DND-41 (cell line): ENCODE results near the gene SPARCL1.

Source experiments
- ATAC-seq: fragments of 200-7000 bp; cut with Tn5 transposase; 3 replicates; pipeline ENCODE4 v1.9.1; 2021; ENCODE audit warnings: low read depth; ENCODE audit not compliant: insufficient read depth
- DNase-seq: peaks from one replicate; pipeline ENCODE4 v3.0.0-alpha.2; 2020
- H2AFZ ChIP-seq: 2 replicates; pipeline ENCODE4 v1.6.0; 2012; ENCODE audit warnings: low read depth, low read length
- H3K27ac ChIP-seq: 2 replicates; pipeline ENCODE4 v1.5.1; 2012; ENCODE audit warnings: low read length, inconsistent platforms
- H3K27me3 ChIP-seq: fragments of 200-600 bp; sonication (generic); 2 replicates; pipeline ENCODE4 v1.6.0; 2012; ENCODE audit warnings: low read length, mild to moderate bottlenecking, inconsistent platforms; ENCODE audit not compliant: insufficient read depth, poor library complexity
- H3K36me3 ChIP-seq: 2 replicates; pipeline ENCODE4 v1.5.1; 2012; ENCODE audit warnings: low read length, inconsistent platforms; ENCODE audit not compliant: insufficient read depth
- H3K4me1 ChIP-seq: 2 replicates; pipeline ENCODE4 v1.5.1; 2012; ENCODE audit warnings: mild to moderate bottlenecking, low read length; ENCODE audit not compliant: insufficient read depth
- H3K4me2 ChIP-seq: 2 replicates; pipeline ENCODE4 v1.6.0; 2012; ENCODE audit warnings: mild to moderate bottlenecking, moderate library complexity, low read length, inconsistent platforms; ENCODE audit not compliant: insufficient read depth
- H3K4me3 ChIP-seq, 2 experiments: fragments of 200-600 bp in 1 of 2; shearing (Covaris generic) in 1 of 2; 2 replicates each; pipeline ENCODE4 v1.5.1; 2012 to 2016; ENCODE audit warnings: inconsistent platforms in 2 of 2, low read length in 2 of 2, mild to moderate bottlenecking in 2 of 2, low read depth in 1 of 2, moderate library complexity in 1 of 2
- H3K79me2 ChIP-seq: 2 replicates; pipeline ENCODE4 v1.6.0; 2012; ENCODE audit warnings: low read length, inconsistent platforms; ENCODE audit not compliant: insufficient read depth
- H3K9ac ChIP-seq: 2 replicates; pipeline ENCODE4 v1.6.0; 2012; ENCODE audit warnings: low read depth, mild to moderate bottlenecking, inconsistent platforms, low read length, moderate library complexity
- H3K9me3 ChIP-seq: 2 replicates; pipeline ENCODE4 v1.5.1; 2012; ENCODE audit warnings: low read length, moderate library complexity, mild to moderate bottlenecking, inconsistent platforms; ENCODE audit not compliant: insufficient read depth, severe bottlenecking
- H4K20me1 ChIP-seq: 2 replicates; pipeline ENCODE4 v1.6.0; 2012; ENCODE audit warnings: low read length; ENCODE audit not compliant: insufficient read depth
- EZH2 ChIP-seq: IDR thresholded peaks from 3 replicates; pipeline ENCODE4 v1.6.1; 2012; ENCODE audit warnings: borderline replicate concordance, low read depth, mild to moderate bottlenecking, moderate library complexity, low read length, inconsistent platforms; ENCODE audit not compliant: severe bottlenecking
- TF ChIP-seq, protein P1 (sequence below): IDR thresholded peaks from 2 replicates; pipeline ENCODE4 v1.5.1; 2012; ENCODE audit warnings: borderline replicate concordance, low read length, moderate library complexity, mild to moderate bottlenecking; ENCODE audit not compliant: poor library complexity, severe bottlenecking; ENCODE audit errors: extremely low read depth

The SPARCL1 gene

GRCh38 chr4:87523307-87523706 lies 5.9 kb downstream of the SPARCL1 start:
- H3K9me3 ChIP-seq = peaks cover 4% of the 10 kb centered on the region
- H4K20me1 ChIP-seq = no peaks in the 10 kb centered on the region
- no peak overlapping the region for H2AFZ ChIP-seq
- TF ChIP-seq, protein P1, sequence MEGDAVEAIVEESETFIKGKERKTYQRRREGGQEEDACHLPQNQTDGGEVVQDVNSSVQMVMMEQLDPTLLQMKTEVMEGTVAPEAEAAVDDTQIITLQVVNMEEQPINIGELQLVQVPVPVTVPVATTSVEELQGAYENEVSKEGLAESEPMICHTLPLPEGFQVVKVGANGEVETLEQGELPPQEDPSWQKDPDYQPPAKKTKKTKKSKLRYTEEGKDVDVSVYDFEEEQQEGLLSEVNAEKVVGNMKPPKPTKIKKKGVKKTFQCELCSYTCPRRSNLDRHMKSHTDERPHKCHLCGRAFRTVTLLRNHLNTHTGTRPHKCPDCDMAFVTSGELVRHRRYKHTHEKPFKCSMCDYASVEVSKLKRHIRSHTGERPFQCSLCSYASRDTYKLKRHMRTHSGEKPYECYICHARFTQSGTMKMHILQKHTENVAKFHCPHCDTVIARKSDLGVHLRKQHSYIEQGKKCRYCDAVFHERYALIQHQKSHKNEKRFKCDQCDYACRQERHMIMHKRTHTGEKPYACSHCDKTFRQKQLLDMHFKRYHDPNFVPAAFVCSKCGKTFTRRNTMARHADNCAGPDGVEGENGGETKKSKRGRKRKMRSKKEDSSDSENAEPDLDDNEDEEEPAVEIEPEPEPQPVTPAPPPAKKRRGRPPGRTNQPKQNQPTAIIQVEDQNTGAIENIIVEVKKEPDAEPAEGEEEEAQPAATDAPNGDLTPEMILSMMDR = no peak
- no peak for TF ChIP-seq EZH2
- no peak overlapping the region for H3K4me2 ChIP-seq
- no peaks in the 10 kb centered on the region for H3K79me2 ChIP-seq
- DNase-seq (no peak), ATAC-seq (no peak)
- H3K9ac ChIP-seq = no peak overlapping the region
- H3K27ac ChIP-seq = no peak overlapping the region
- H3K4me1 ChIP-seq = no peaks in the 10 kb centered on the region
- H3K27me3 ChIP-seq = no peaks in the 10 kb centered on the region
- H3K4me3 ChIP-seq = no peak overlapping the region
- H3K36me3 ChIP-seq = no peaks in the 10 kb centered on the region

DNA sequence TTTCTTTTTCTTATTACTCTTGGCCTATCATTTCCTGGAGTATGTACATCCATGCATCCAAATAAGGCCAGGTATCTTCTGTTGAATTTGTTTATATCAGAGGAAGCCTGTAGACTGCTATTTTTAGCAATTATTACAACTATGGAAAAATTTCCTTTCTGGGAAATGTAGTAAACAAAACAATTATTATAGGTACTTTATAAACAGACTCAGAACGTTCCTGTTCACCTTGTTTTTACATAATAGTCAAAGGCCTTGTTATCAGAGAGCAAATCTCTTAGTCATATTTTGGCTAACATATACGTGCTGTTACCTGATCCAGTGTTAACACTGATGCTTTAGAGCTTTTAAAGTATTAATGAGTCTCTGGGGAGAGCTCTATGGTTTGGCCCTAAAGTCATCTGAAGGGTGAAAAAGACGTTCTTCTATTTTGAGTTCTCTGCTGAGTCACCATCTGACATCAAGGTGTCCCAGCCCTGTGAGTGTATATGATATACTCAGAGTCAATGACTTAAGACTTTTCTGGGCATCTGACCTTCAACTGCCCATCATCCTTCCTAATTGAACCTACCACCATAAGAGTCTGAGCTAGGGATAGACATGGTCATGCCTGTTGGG lies 7.3 kb downstream of the SPARCL1 start:
- no peaks in the 10 kb centered on the region for H3K4me1 ChIP-seq
- no peaks in the 10 kb centered on the region for H3K27me3 ChIP-seq
- H3K36me3 ChIP-seq = no peaks in the 10 kb centered on the region
- no peak overlapping the region for H3K4me2 ChIP-seq
- H3K79me2 ChIP-seq = no peaks in the 10 kb centered on the region
- TF ChIP-seq, protein P1 = no peak
- no peak for TF ChIP-seq EZH2
- ATAC-seq = no peak; the same call in 2 of the 3 replicates
- H3K9ac ChIP-seq = no peak overlapping the region
- H3K9me3 ChIP-seq = peaks cover 4% of the 10 kb centered on the region
- H4K20me1 ChIP-seq = no peaks in the 10 kb centered on the region
- no peak overlapping the region for H3K27ac ChIP-seq
- H3K4me3 ChIP-seq = no peak overlapping the region
- H2AFZ ChIP-seq = no peak overlapping the region
- no peak for DNase-seq

GRCh38 chr4:87521319-87521718 lies 7.9 kb downstream of the SPARCL1 start:
- Histone ChIP-seq H3K4me3 (no peak overlapping the region), H3K27ac (no peak overlapping the region), H3K4me2 (no peak overlapping the region), H3K79me2 (no peaks in the 10 kb centered on the region), H3K27me3 (no peaks in the 10 kb centered on the region), H3K9me3 (peaks cover 4% of the 10 kb centered on the region), H2AFZ (no peak overlapping the region), H4K20me1 (no peaks in the 10 kb centered on the region), H3K9ac (no peak overlapping the region), H3K4me1 (no peaks in the 10 kb centered on the region), H3K36me3 (no peaks in the 10 kb centered on the region)
- TF ChIP-seq EZH2 = no peak
- TF ChIP-seq, protein P1 = no peak
- ATAC-seq = no peak
- no peak for DNase-seq
